ENCODE measurements around the gene RAB11FIP4.

Gene RAB11FIP4

GRCh38 chr17:31428512-31428911 is 37.0 kb downstream of the RAB11FIP4 start:
- DNase-seq (ENCODE audit: extremely low read depth, low read depth): no peak
- TF ChIP-seq CTCF (IDR thresholded peaks at IDR 0.05; ENCODE audit: low read depth, low read length): no peak

GRCh38 chr17:31431098-31431851 is 39.8 kb downstream of the RAB11FIP4 start:
- no peak for DNase-seq (ENCODE audit: extremely low read depth, low read depth)
- TF ChIP-seq CTCF (IDR thresholded peaks at IDR 0.05; ENCODE audit: low read depth, low read length): no peak

GRCh38 chr17:31431852-31432658 is 40.6 kb downstream of the RAB11FIP4 start:
- TF ChIP-seq CTCF (IDR thresholded peaks at IDR 0.05; ENCODE audit: low read depth, low read length): no peak

GRCh38 chr17:31433091-31433790 is 41.8 kb downstream of the RAB11FIP4 start:
- no peak for DNase-seq (ENCODE audit: extremely low read depth, low read depth)
- TF ChIP-seq CTCF (IDR thresholded peaks at IDR 0.05; ENCODE audit: low read depth, low read length): no peak

More at GRCh38 chr17:31431852-31432658, 40.6 kb downstream of the RAB11FIP4 start:
- DNase-seq (ENCODE audit: extremely low read depth, low read depth): no peak

- no peak for TF ChIP-seq CTCF (IDR thresholded peaks at IDR 0.05; ENCODE audit: low read depth, low read length)
- no peak for DNase-seq (ENCODE audit: extremely low read depth, low read depth)
These were observed 42.6 kb downstream of the RAB11FIP4 start for GRCh38 chr17:31433811-31434726.

- no peak for TF ChIP-seq CTCF (IDR thresholded peaks at IDR 0.05; ENCODE audit: low read depth, low read length)
- no peak for DNase-seq (ENCODE audit: extremely low read depth, low read depth)
These were observed 43.2 kb downstream of the RAB11FIP4 start for GRCh38 chr17:31434727-31435050.
